GM19438 (cell line): ENCODE data around the gene NBAS.
"Not testable (repeated sequence)": the region's sequence is repeated elsewhere in the genome, so short reads cannot be mapped to it uniquely, and the experiment has no call there.

Experiments
- ATAC-seq: cut with Tn5 transposase; IDR thresholded peaks from one replicate; pipeline ENCODE4 v1.9.1; 2021; ENCODE audit warnings: low read depth; ENCODE audit not compliant: unreplicated experiment

The NBAS gene

GRCh38 chr2:15279201-15279876, 281.8 kb downstream of the NBAS start:
- no peak for ATAC-seq

- no peak for ATAC-seq
Measured at GRCh38 chr2:15278296-15278695, 282.8 kb downstream of the NBAS start.

GRCh38 chr2:15275346-15275745, 285.8 kb downstream of the NBAS start:
- ATAC-seq, result no peak

GRCh38 chr2:15273452-15273851, 287.7 kb downstream of the NBAS start:
- ATAC-seq, result no peak

GRCh38 chr2:15272942-15273341, 288.2 kb downstream of the NBAS start:
- ATAC-seq, result no peak

- ATAC-seq, result no peak
Measured at GRCh38 chr2:15271941-15272542, 289.1 kb downstream of the NBAS start.

GRCh38 chr2:15271276-15271675, 289.9 kb downstream of the NBAS start:
- no peak for ATAC-seq

- ATAC-seq, result no peak
Measured at GRCh38 chr2:15269043-15269442, 292.1 kb downstream of the NBAS start.

- no peak for ATAC-seq
Measured at GRCh38 chr2:15265889-15266288, 295.2 kb downstream of the NBAS start.

- no peak for ATAC-seq
Measured at GRCh38 chr2:15263976-15264685, 297.0 kb downstream of the NBAS start.

- ATAC-seq, result no peak
Measured at GRCh38 chr2:15262792-15263191, 298.3 kb downstream of the NBAS start.

GRCh38 chr2:15260835-15261234, 300.3 kb downstream of the NBAS start:
- ATAC-seq, result no peak

GRCh38 chr2:15260196-15260595, 300.9 kb downstream of the NBAS start:
- ATAC-seq, result no peak

GRCh38 chr2:15259356-15259756, 301.8 kb downstream of the NBAS start:
- ATAC-seq, result no peak

- not testable (repeated sequence) for ATAC-seq
Measured at GRCh38 chr2:15258385-15258784, 302.7 kb downstream of the NBAS start.

GRCh38 chr2:15253835-15254286, 307.3 kb downstream of the NBAS start:
- no peak for ATAC-seq

- ATAC-seq, result no peak
Measured at GRCh38 chr2:15253247-15253646, 307.9 kb downstream of the NBAS start.

- no peak for ATAC-seq
Measured at GRCh38 chr2:15251753-15252152, 309.4 kb downstream of the NBAS start.

GRCh38 chr2:15250946-15251345, 310.2 kb downstream of the NBAS start:
- not testable (repeated sequence) for ATAC-seq

- ATAC-seq, result no peak
Measured at GRCh38 chr2:15246870-15247269, 314.3 kb downstream of the NBAS start.

GRCh38 chr2:15243762-15244161, 317.4 kb downstream of the NBAS start:
- ATAC-seq, result no peak
